Stimulated activated CD4-positive, alpha-beta T cell treated with anti-CD3 and anti-CD28 coated beads, Interleukin-4, amount 100 ng/mL, for 48 hours (primary cell): ENCODE data around the gene PDZRN3.

Source experiments
- DNase-seq, 2 donors: peaks; one replicate each; pipeline ENCODE4 v3.0.0-alpha.2; 2020; ENCODE audit warnings: low read depth in 2 of 2

Gene PDZRN3

DNA sequence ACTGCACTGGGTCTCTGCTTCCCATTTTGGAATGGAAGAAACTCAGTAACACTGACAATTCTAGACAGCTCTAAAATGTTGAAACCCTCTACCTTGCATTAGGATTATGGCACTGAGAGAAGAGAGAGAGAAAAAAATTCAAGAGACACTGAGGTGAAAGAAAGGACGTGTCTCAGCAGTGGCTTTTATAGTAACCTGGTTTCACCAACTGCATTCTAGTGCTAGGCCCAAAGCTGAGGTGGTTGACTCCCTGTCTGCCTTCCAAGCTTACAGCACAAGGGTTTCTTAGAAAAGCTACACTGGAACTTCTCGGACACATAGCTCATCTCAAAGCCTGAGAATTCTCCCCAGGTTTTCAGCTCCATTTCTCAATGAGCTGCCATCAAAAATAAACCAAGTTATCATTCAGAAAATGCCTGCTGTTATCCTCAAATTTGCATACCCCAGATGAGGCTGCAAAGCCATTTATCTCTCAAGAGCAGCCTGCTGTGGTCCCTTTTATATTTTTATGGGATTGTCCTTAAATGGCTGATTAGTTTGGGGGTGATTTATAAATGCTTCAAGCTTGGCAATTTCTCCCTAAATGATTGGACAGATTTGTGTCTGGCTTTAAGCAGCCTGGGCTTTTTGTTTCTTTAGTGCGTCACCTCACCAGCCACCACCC lies 283.3 kb downstream of the PDZRN3 start:
- DNase-seq, result no peak

DNA sequence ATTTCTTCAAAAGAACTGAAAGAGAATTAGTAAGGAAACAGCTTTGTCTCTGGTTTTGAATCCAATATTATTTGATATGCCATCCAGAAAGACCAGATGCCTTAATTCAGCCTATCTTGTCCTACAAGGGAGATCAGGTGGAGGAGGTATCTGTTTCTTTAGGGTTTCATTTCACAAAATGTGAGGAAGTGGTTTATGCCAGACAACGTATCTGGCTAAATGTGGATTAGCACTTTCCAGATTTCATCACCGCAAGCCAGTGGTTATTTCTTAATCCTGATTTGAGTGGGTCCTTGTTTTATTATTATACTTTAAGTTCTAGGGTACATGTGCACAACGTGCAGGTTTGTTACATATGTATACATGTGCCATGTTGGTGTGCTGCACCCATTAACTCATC lies 292.2 kb downstream of the PDZRN3 start:
- DNase-seq, result no peak
